Spleen (tissue), 7 donors: ENCODE data around the gene DCAF4.

ENCODE experiments used
- CTCF ChIP-seq, 11 experiments: fragments of 200-600 bp in 7 of 11; fragments of 450-650 bp in 4 of 11; sonication (generic) in 4 of 11; IDR thresholded peaks in 8 of 11; conservative IDR thresholded peaks in 3 of 11; 1 replicate in 7 of 11; 2 replicates in 4 of 11; pipeline versions ENCODE4 v1.4.0 to v1.8.0; 2016 to 2021; ENCODE audit warnings: antibody characterized with exemption in 11 of 11, inconsistent platforms in 4 of 11, mild to moderate bottlenecking in 1 of 11
- POLR2A ChIP-seq, 3 donors: fragments of 450-650 bp; IDR thresholded peaks; one replicate each; pipeline ENCODE4 v1.5.1; 2017; ENCODE audit warnings: antibody characterized with exemption in 3 of 3, mild to moderate bottlenecking in 1 of 3
- POLR2AphosphoS5 ChIP-seq, 3 donors: sonication (generic); formaldehyde crosslinking; IDR thresholded peaks; one replicate each; pipeline ENCODE4 v1.5.1; 2017; ENCODE audit warnings: antibody characterized with exemption in 3 of 3
- donor health status: DM: no; HTN: no; CAD: no; lungs with moderate emphysema.
- donor health status: DM: no; HTN: no; CAD: no.
- donor health status: DM: no; HTN: no; CAD: no.

GRCh38 chr14:72917094-72917802 lies 9.0 kb upstream of the DCAF4 start:
- TF ChIP-seq CTCF (IDR thresholded peaks at IDR 0.05 in 8 of 11, conservative IDR thresholded peaks at IDR 0.05 in 3 of 11) (no peak), POLR2AphosphoS5 (IDR thresholded peaks at IDR 0.05) (no peak), POLR2A (IDR thresholded peaks at IDR 0.05) (no peak)
